Calu3 (cell line): ENCODE measurements around the gene HMGN3. TPM values are rescaled to one million over a fixed set of nuclear protein-coding genes. Genes with fewer than 3 reads are reported as not detected.
A peak's percentile ranks its signal among the peaks of the same experiment; 100 is the strongest.

Experiments
- BruUV-seq: library from RNA; stranded (reverse); fragments of 400-500 nt; replicated peaks from 2 replicates; lab custom pipeline; 2021; lab: Mats Ljungman, UMichigan
- CTCF ChIA-PET: fragments of 300-600 bp; sonication (Branson Sonifier 250); formaldehyde crosslinking; loops from one replicate; lab custom pipeline; 2022; ENCODE audit warnings: antibody characterized with exemption; lab: Charles Lee
- DNase-seq: peaks from one replicate; pipeline ENCODE4 v3.0.0; 2022
- H3K27ac Mint-ChIP-seq: one replicate; pipeline ENCODE4 v1.8.0; 2022; ENCODE audit warnings: mixed read lengths; ENCODE audit not compliant: unreplicated experiment
- H3K27me3 Mint-ChIP-seq: one replicate; pipeline ENCODE4 v1.8.0; 2022; ENCODE audit warnings: mixed read lengths; ENCODE audit not compliant: unreplicated experiment
- H3K36me3 Mint-ChIP-seq: one replicate; pipeline ENCODE4 v1.8.0; 2022; ENCODE audit warnings: mild to moderate bottlenecking, moderate library complexity, mixed read lengths; ENCODE audit not compliant: insufficient read depth, unreplicated experiment
- H3K4me1 Mint-ChIP-seq: one replicate; pipeline ENCODE4 v1.8.0; 2022; ENCODE audit warnings: mild to moderate bottlenecking, low read depth, mixed read lengths; ENCODE audit not compliant: unreplicated experiment
- H3K4me3 Mint-ChIP-seq: one replicate; pipeline ENCODE4 v1.8.0; 2022; ENCODE audit warnings: mild to moderate bottlenecking, low read depth, moderate library complexity, mixed read lengths; ENCODE audit not compliant: unreplicated experiment
- H3K9me3 Mint-ChIP-seq: one replicate; pipeline ENCODE4 v1.8.0; 2022; ENCODE audit warnings: low read depth, mixed read lengths; ENCODE audit not compliant: unreplicated experiment
- CTCF ChIP-seq: fragments of 200-600 bp; IDR thresholded peaks from one replicate; pipeline ENCODE4 v1.8.0; 2022; ENCODE audit warnings: antibody characterized with exemption; ENCODE audit not compliant: unreplicated experiment
- intact Hi-C: fragments of 100-400 bp; cut with micrococcal nuclease; formaldehyde crosslinking; loops from one replicate; pipeline ENCODE4 v1.10.0; 2022; ENCODE audit not compliant: unreplicated experiment
- total RNA-seq: library from RNA; stranded (reverse); gene quantifications from 2 replicates; pipeline ENCODE4 v1.2.3, GENCODE V29; 2022

The HMGN3 gene
- total RNA-seq, 1 experiment from 2014 or later: 104 TPM

- DNase-seq: no peak
- Mint-ChIP-seq H3K27me3 (no peaks in the 10 kb centered on the region), H3K4me3 (peak overlapping the region; percentile 15), H3K9me3 (no peaks in the 10 kb centered on the region), H3K27ac (peak overlapping the region; percentile 63), H3K4me1 (peaks cover 58% of the 10 kb centered on the region), H3K36me3 (peaks cover 5% of the 10 kb centered on the region)
- BruUV-seq: no TSS peak
- no peak for TF ChIP-seq CTCF
- CTCF ChIA-PET: interaction anchor here (0.5 kb wide), 1 partner anchor 240 kb away, joined by 3 read pairs; no protein-coding TSS in a partner anchor
- intact Hi-C loops: no loop called here
Observed at GRCh38 chr6:79223611-79224404, 10.7 kb downstream of the HMGN3 start.

GRCh38 chr6:79215213-79215824, 19.2 kb downstream of the HMGN3 start:
- no peak overlapping the region for H3K4me3 Mint-ChIP-seq
- peaks cover 50% of the 10 kb centered on the region for H3K4me1 Mint-ChIP-seq
- CTCF ChIA-PET: no interaction called here
- no peak for TF ChIP-seq CTCF
- peaks cover 9% of the 10 kb centered on the region for H3K36me3 Mint-ChIP-seq
- H3K27me3 Mint-ChIP-seq: no peaks in the 10 kb centered on the region
- no TSS peak for BruUV-seq
- no peak overlapping the region for H3K27ac Mint-ChIP-seq
- H3K9me3 Mint-ChIP-seq: no peaks in the 10 kb centered on the region
- intact Hi-C loops: no loop called here
- no peak for DNase-seq

- Mint-ChIP-seq H3K4me1 (peaks cover 40% of the 10 kb centered on the region), H3K9me3 (no peaks in the 10 kb centered on the region), H3K36me3 (peaks cover 9% of the 10 kb centered on the region), H3K4me3 (no peak overlapping the region), H3K27me3 (no peaks in the 10 kb centered on the region), H3K27ac (no peak overlapping the region)
- CTCF ChIA-PET: no interaction called here
- intact Hi-C loops: no loop called here
- DNase-seq: no peak
- TF ChIP-seq CTCF: no peak
- no TSS peak for BruUV-seq
Observed at GRCh38 chr6:79212859-79213258, 21.6 kb downstream of the HMGN3 start.

DNA sequence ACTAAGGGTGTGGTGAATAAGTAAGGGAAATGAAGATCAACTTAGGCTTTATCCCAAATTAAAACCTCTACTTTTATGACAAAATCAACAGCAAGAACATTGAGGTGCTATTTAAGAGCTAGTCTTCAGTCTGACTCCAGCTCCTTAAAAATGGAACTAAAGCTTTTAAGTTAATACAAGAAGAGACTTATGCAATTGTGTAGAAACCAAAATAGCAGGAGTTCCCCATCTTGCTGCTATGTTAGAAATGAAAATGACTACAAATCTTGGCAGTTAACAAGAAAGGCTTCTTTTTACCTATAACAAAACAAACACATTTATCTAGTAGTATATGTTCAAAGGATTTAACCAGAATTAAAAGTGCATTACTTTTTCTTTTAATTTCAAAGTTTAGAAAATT, 25.7 kb downstream of the HMGN3 start:
- BruUV-seq: no TSS peak
- TF ChIP-seq CTCF: no peak
- DNase-seq: no peak
- CTCF ChIA-PET: no interaction called here
- peaks cover 4% of the 10 kb centered on the region for H3K4me1 Mint-ChIP-seq
- intact Hi-C loops: no loop called here
- H3K36me3 Mint-ChIP-seq: peaks cover 20% of the 10 kb centered on the region
- H3K27me3 Mint-ChIP-seq: no peaks in the 10 kb centered on the region
- H3K4me3 Mint-ChIP-seq: no peak overlapping the region
- no peak overlapping the region for H3K27ac Mint-ChIP-seq
- H3K9me3 Mint-ChIP-seq: peaks cover 3% of the 10 kb centered on the region
